HEK293 (cell line): ENCODE results near the gene EML6.

Experiments
- CTCF ChIA-PET: fragments of 350-600 bp; formaldehyde crosslinking; extraction: SDS; loops from one replicate; lab custom pipeline; 2021; ENCODE audit warnings: antibody characterized with exemption; lab: Yijun Ruan, JAX
- POLR2A ChIA-PET: fragments of 300-600 bp; formaldehyde crosslinking; extraction: SDS; loops from one replicate; lab custom pipeline; 2020; ENCODE audit warnings: antibody characterized with exemption, inconsistent platforms; lab: Yijun Ruan, JAX
- H3K27ac ChIP-seq: fragments of 200-500 bp; sonication (Bioruptor generic); 2 replicates; pipeline ENCODE4 v1.5.1; 2014; ENCODE audit warnings: low read depth, low read length, control low read depth, inconsistent platforms; ENCODE audit errors: extremely low read depth
- H3K36me3 ChIP-seq, 2 experiments: fragments of 200-500 bp in 1 of 2; sonication (Bioruptor generic) in 1 of 2; 1 replicate in 1 of 2; 2 replicates in 1 of 2; pipeline ENCODE4 v1.5.1; 2014 to 2017; ENCODE audit warnings: inconsistent platforms in 2 of 2, low read length in 2 of 2; ENCODE audit not compliant: control insufficient read depth in 2 of 2, insufficient read depth in 1 of 2
- H3K4me1 ChIP-seq: fragments of 200-500 bp; sonication (Bioruptor generic); 2 replicates; pipeline ENCODE4 v1.5.1; 2014; ENCODE audit warnings: mild to moderate bottlenecking, low read length, inconsistent platforms; ENCODE audit not compliant: control insufficient read depth, insufficient read depth
- H3K4me3 ChIP-seq: 2 replicates; pipeline ENCODE4 v1.5.1; 2011; ENCODE audit warnings: low read depth, mild to moderate bottlenecking, control low read depth, low read length, moderate library complexity
- H3K9me3 ChIP-seq: fragments of 200-500 bp; sonication (Bioruptor generic); 2 replicates; pipeline ENCODE4 v1.5.1; 2014; ENCODE audit warnings: low read depth, low read length, inconsistent platforms; ENCODE audit not compliant: control insufficient read depth, insufficient read depth
- AEBP2 ChIP-seq: fragments of 450-650 bp; formaldehyde crosslinking; IDR thresholded peaks from 2 replicates; pipeline ENCODE4 v1.5.1; 2016; ENCODE audit warnings: missing biosample characterization, missing genetic modification characterization, borderline replicate concordance
- BCL11B ChIP-seq: fragments of 450-650 bp; formaldehyde crosslinking; IDR thresholded peaks from 2 replicates; pipeline ENCODE4 v1.5.1; 2016; ENCODE audit warnings: low read depth, missing biosample characterization, missing genetic modification characterization
- GLI2 ChIP-seq: fragments of 450-650 bp; formaldehyde crosslinking; IDR thresholded peaks from 2 replicates; pipeline ENCODE4; 2017; ENCODE audit warnings: missing biosample characterization, missing genetic modification characterization, low read depth, borderline replicate concordance
- GLIS1 ChIP-seq: fragments of 450-650 bp; formaldehyde crosslinking; IDR thresholded peaks from 2 replicates; pipeline ENCODE4 v1.5.1; 2016; ENCODE audit warnings: missing biosample characterization, missing genetic modification characterization
- IKZF3 ChIP-seq: fragments of 450-650 bp; IDR thresholded peaks from 2 replicates; pipeline ENCODE4 v1.5.0; 2018; ENCODE audit warnings: missing biosample characterization, mild to moderate bottlenecking, missing genetic modification characterization, moderate library complexity
- SCRT1 ChIP-seq: fragments of 450-650 bp; formaldehyde crosslinking; IDR thresholded peaks from 2 replicates; pipeline ENCODE4 v1.5.1; 2016; ENCODE audit warnings: missing biosample characterization, missing genetic modification characterization, borderline replicate concordance
- SCRT2 ChIP-seq: fragments of 450-650 bp; formaldehyde crosslinking; IDR thresholded peaks from 2 replicates; pipeline ENCODE4 v1.5.1; 2016; ENCODE audit warnings: missing biosample characterization, missing genetic modification characterization
- SETDB1 ChIP-seq: IDR thresholded peaks from one replicate; pipeline ENCODE4 v1.6.1; 2017; ENCODE audit warnings: mild to moderate bottlenecking, low read length, moderate library complexity, mixed read lengths; ENCODE audit not compliant: insufficient read length
- SP3 ChIP-seq: fragments of 450-650 bp; formaldehyde crosslinking; IDR thresholded peaks from 2 replicates; pipeline ENCODE4 v1.5.1; 2016; ENCODE audit warnings: missing biosample characterization, missing genetic modification characterization
- ZBTB1 ChIP-seq: fragments of 450-650 bp; formaldehyde crosslinking; IDR thresholded peaks from 2 replicates; pipeline ENCODE4 v1.5.1; 2016; ENCODE audit warnings: missing biosample characterization, missing genetic modification characterization
- ZBTB26 ChIP-seq: fragments of 450-650 bp; formaldehyde crosslinking; optimal IDR thresholded peaks from 2 replicates; pipeline ENCODE3; 2016; ENCODE audit warnings: missing biosample characterization, mild to moderate bottlenecking, missing genetic modification characterization
- ZBTB48 ChIP-seq: fragments of 450-650 bp; formaldehyde crosslinking; IDR thresholded peaks from 2 replicates; pipeline ENCODE4 v1.5.1; 2016; ENCODE audit warnings: missing biosample characterization, missing genetic modification characterization
- ZBTB7A ChIP-seq: fragments of 450-650 bp; formaldehyde crosslinking; IDR thresholded peaks from 2 replicates; pipeline ENCODE4 v1.5.1; 2016; ENCODE audit warnings: low read depth, missing biosample characterization, missing genetic modification characterization
- ZNF16 ChIP-seq: fragments of 450-650 bp; formaldehyde crosslinking; IDR thresholded peaks from 2 replicates; pipeline ENCODE4 v1.5.1; 2016; ENCODE audit warnings: low read depth, missing biosample characterization, missing genetic modification characterization
- ZNF202 ChIP-seq: fragments of 450-650 bp; formaldehyde crosslinking; IDR thresholded peaks from 2 replicates; pipeline ENCODE4 v1.5.1; 2016; ENCODE audit warnings: missing biosample characterization, missing genetic modification characterization, borderline replicate concordance
- ZNF223 ChIP-seq: fragments of 450-650 bp; formaldehyde crosslinking; IDR thresholded peaks from 2 replicates; pipeline ENCODE4 v1.5.1; 2016; ENCODE audit warnings: missing biosample characterization, missing genetic modification characterization
- ZNF292 ChIP-seq: fragments of 450-650 bp; formaldehyde crosslinking; IDR thresholded peaks from 2 replicates; pipeline ENCODE4 v1.5.1; 2016; ENCODE audit warnings: low read depth, missing biosample characterization, missing genetic modification characterization, borderline replicate concordance
- ZNF366 ChIP-seq: fragments of 450-650 bp; formaldehyde crosslinking; conservative IDR thresholded peaks from 2 replicates; pipeline ENCODE4 v1.5.1; 2016; ENCODE audit warnings: missing biosample characterization, missing genetic modification characterization
- ZNF48 ChIP-seq: fragments of 450-650 bp; formaldehyde crosslinking; IDR thresholded peaks from 2 replicates; pipeline ENCODE4 v1.5.1; 2016; ENCODE audit warnings: missing biosample characterization, missing genetic modification characterization
- ZNF548 ChIP-seq: fragments of 450-650 bp; formaldehyde crosslinking; IDR thresholded peaks from 2 replicates; pipeline ENCODE4 v1.5.1; 2016; ENCODE audit warnings: missing biosample characterization, missing genetic modification characterization
- ZNF639 ChIP-seq: fragments of 450-650 bp; formaldehyde crosslinking; IDR thresholded peaks from 2 replicates; pipeline ENCODE4 v1.5.1; 2016; ENCODE audit warnings: missing biosample characterization, missing genetic modification characterization
- ZNF677 ChIP-seq: fragments of 450-650 bp; IDR thresholded peaks from 2 replicates; pipeline ENCODE4 v1.5.0; 2018; ENCODE audit warnings: missing biosample characterization, mild to moderate bottlenecking, missing genetic modification characterization, moderate library complexity
- ZNF843 ChIP-seq: fragments of 450-650 bp; formaldehyde crosslinking; IDR thresholded peaks from 2 replicates; pipeline ENCODE4 v1.5.1; 2016; ENCODE audit warnings: missing biosample characterization, missing genetic modification characterization
- ZSCAN30 ChIP-seq: fragments of 450-650 bp; IDR thresholded peaks from 2 replicates; pipeline ENCODE4 v1.5.1; 2018; ENCODE audit warnings: missing biosample characterization, mild to moderate bottlenecking, missing genetic modification characterization, moderate library complexity
- TF ChIP-seq, protein P1 (sequence below): fragments of 450-650 bp; formaldehyde crosslinking; IDR thresholded peaks from 2 replicates; pipeline ENCODE4 v1.5.1; 2016; ENCODE audit warnings: missing biosample characterization, missing genetic modification characterization
- TF ChIP-seq, protein P2 (sequence below): fragments of 450-650 bp; formaldehyde crosslinking; IDR thresholded peaks from 2 replicates; pipeline ENCODE4 v1.5.1; 2016; ENCODE audit warnings: missing biosample characterization, missing genetic modification characterization
- TF ChIP-seq, protein P3 (sequence below): fragments of 450-650 bp; formaldehyde crosslinking; IDR thresholded peaks from 2 replicates; pipeline ENCODE4 v1.5.1; 2016; ENCODE audit warnings: missing biosample characterization, missing genetic modification characterization

EML6 gene

GRCh38 chr2:54967269-54967668 lies 243.8 kb downstream of the EML6 start:
- no peak overlapping the region for H3K27ac ChIP-seq
- CTCF ChIA-PET: no interaction called here
- POLR2A ChIA-PET: interaction anchor here (1.2 kb wide), 2 partner anchors 10 to 121 kb away, joined by 3 read pairs; no protein-coding TSS in a partner anchor

GRCh38 chr2:54967759-54968365 lies 244.4 kb downstream of the EML6 start:
- Histone ChIP-seq H3K36me3 (peaks cover 0 to 32% of the 10 kb centered on the region in 2 experiments; a peak in 2 of 3 replicates), H3K27ac (no peak overlapping the region), H3K4me1 (no peaks in the 10 kb centered on the region), H3K9me3 (no peaks in the 10 kb centered on the region), H3K4me3 (no peak overlapping the region)
- ChIA-PET CTCF (interaction anchor here (0.6 to 0.9 kb wide), 2 partner anchors 206 to 263 kb away, joined by 3 to 8 read pairs; no protein-coding TSS in a partner anchor), POLR2A (interaction anchor here (1.2 kb wide), 1 partner anchor 122 kb away, joined by 3 read pairs; no protein-coding TSS in a partner anchor)
- TF ChIP-seq ZNF48 (tag by site-specific recombination) (no peak), SP3 (tag by site-specific recombination) (no peak), AEBP2 (no peak), ZBTB7A (tag by site-specific recombination) (no peak), BCL11B (tag by site-specific recombination) (no peak), ZNF223 (tag by site-specific recombination) (no peak), GLIS1 (tag by site-specific recombination) (no peak), ZNF548 (tag by site-specific recombination) (no peak), ZNF202 (tag by site-specific recombination) (no peak), ZNF843 (tag by site-specific recombination) (no peak), SCRT1 (tag by site-specific recombination) (no peak), IKZF3 (tag by site-specific recombination) (no peak)
- TF ChIP-seq, protein P1, sequence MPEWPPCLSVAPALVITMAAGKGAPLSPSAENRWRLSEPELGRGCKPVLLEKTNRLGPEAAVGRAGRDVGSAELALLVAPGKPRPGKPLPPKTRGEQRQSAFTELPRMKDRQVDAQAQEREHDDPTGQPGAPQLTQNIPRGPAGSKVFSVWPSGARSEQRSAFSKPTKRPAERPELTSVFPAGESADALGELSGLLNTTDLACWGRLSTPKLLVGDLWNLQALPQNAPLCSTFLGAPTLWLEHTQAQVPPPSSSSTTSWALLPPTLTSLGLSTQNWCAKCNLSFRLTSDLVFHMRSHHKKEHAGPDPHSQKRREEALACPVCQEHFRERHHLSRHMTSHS (tag by site-specific recombination): no peak

More at GRCh38 chr2:54967269-54967668, 243.8 kb downstream of the EML6 start:
- H3K9me3 ChIP-seq: no peaks in the 10 kb centered on the region
- no peaks in the 10 kb centered on the region for H3K4me1 ChIP-seq
- H3K4me3 ChIP-seq: no peak overlapping the region
- TF ChIP-seq SETDB1 (no peak), ZNF548 (tag by site-specific recombination) (no peak), ZNF677 (no peak), ZNF366 (no peak), ZNF292 (tag by site-specific recombination) (no peak), GLI2 (tag by site-specific recombination) (no peak), ZNF639 (tag by site-specific recombination) (no peak), SCRT2 (tag by site-specific recombination) (no peak), ZNF16 (tag by site-specific recombination) (no peak), ZBTB48 (tag by site-specific recombination) (no peak), ZNF843 (tag by site-specific recombination) (no peak), ZBTB26 (no peak), ZSCAN30 (no peak), ZBTB1 (tag by site-specific recombination) (no peak)
- TF ChIP-seq, protein P2, sequence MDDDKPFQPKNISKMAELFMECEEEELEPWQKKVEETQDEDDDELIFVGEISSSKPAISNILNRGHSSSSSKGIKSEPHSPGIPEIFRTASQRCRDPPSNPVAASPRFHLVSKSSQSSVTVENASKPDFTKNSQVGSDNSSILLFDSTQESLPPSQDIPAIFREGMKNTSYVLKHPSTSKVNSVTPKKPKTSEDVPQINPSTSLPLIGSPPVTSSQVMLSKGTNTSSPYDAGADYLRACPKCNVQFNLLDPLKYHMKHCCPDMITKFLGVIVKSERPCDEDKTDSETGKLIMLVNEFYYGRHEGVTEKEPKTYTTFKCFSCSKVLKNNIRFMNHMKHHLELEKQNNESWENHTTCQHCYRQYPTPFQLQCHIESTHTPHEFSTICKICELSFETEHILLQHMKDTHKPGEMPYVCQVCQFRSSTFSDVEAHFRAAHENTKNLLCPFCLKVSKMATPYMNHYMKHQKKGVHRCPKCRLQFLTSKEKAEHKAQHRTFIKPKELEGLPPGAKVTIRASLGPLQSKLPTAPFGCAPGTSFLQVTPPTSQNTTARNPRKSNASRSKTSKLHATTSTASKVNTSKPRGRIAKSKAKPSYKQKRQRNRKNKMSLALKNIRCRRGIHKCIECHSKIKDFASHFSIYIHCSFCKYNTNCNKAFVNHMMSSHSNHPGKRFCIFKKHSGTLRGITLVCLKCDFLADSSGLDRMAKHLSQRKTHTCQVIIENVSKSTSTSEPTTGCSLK (tag by site-specific recombination): no peak
- TF ChIP-seq, protein P3, sequence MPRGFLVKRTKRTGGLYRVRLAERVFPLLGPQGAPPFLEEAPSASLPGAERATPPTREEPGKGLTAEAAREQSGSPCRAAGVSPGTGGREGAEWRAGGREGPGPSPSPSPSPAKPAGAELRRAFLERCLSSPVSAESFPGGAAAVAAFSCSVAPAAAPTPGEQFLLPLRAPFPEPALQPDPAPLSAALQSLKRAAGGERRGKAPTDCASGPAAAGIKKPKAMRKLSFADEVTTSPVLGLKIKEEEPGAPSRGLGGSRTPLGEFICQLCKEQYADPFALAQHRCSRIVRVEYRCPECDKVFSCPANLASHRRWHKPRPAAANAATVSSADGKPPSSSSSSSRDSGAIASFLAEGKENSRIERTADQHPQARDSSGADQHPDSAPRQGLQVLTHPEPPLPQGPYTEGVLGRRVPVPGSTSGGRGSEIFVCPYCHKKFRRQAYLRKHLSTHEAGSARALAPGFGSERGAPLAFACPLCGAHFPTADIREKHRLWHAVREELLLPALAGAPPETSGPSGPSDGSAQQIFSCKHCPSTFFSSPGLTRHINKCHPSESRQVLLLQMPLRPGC (tag by site-specific recombination): no peak
- peaks cover 0 to 30% of the 10 kb centered on the region in 2 experiments; a peak in 2 of 3 replicates for H3K36me3 ChIP-seq
